GM18951 (cell line): Measurements from ENCODE around the gene COX4I1.

Experiments used
- POLR2A ChIP-seq: IDR thresholded peaks from 4 replicates; pipeline ENCODE4 v1.6.1; 2011; ENCODE audit warnings: mild to moderate bottlenecking; ENCODE audit not compliant: insufficient read length, insufficient read depth; ENCODE audit errors: extremely low read depth
- in situ Hi-C: fragments of 300-500 bp; cut with MboI; formaldehyde crosslinking; loops from one replicate; pipeline ENCODE4 v1.12.0; 2022; ENCODE audit warnings: low sequenced_read_pairs, mixed read lengths, inconsistent platforms; ENCODE audit not compliant: unreplicated experiment

Gene COX4I1

DNA sequence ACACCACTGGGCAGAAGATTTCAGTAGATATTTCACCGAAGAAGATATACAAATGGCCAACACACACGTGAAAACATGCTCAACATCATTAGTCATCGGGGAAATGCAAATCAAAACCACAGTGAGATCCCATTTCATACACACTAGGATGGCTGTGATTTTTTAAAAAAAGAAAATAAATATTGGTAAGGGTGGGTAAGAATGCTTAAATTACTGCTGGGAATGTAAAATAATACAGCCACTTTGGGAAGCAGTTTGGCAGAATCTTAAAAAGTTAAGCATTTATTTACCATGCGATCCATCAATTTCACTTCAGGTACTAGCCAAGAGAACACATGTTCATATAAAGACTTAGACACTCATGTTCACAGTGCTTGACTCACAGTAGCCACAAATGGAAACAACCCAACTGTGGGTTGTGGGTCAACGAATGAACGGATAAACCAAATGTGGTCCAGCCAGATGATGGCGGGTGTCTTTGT, 42.1 kb upstream of the COX4I1 start:
- TF ChIP-seq POLR2A = no peak
- in situ Hi-C loops = no loop called here

DNA sequence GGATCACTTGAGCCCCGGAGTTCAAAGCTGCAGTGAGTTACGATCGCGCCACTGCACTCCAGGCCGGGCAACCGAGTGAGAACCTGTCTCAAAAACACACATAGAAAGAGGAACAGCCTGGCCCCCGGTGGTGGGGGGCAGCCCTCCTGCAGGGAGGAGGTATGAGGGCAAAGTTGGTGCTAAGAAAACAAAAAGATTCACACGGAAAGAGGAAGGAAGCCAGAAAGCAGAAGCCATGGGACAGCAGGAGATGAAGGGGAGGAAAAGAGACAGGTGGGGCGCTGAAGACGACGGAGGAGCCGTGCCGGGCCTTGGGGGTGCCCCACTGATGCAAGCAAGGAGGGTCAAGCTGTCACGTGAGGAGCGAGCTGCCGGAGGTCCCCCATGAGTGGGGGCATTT, 40.4 kb upstream of the COX4I1 start:
- in situ Hi-C loops = no loop called here
- TF ChIP-seq POLR2A = no peak

GRCh38 chr16:85759631-85760419, 39.7 kb upstream of the COX4I1 start:
- no peak for TF ChIP-seq POLR2A
- in situ Hi-C loops = no loop called here

- in situ Hi-C loops = no loop called here
- TF ChIP-seq POLR2A = no peak
Measured at GRCh38 chr16:85761861-85762260, 37.6 kb upstream of the COX4I1 start.

DNA sequence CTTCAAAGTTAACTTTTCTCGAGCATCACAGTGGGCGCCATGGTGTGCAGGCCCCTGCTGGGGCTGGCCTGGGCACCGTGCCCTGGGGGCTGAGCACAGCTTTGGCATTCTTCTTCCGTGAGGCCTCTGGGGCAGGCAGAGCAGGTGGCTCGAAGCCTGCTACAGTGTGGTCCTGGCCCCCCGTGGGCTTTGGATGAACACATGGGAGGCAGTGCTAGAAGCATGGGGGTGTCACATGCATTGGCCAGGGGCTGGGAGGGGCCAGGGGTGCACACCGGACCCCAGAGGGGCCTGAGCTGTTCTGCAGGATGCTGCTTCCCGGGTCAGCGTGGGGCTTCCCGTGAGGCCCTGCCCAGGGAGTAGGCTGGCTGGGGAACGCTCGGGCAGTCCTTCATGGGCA, 36.5 kb upstream of the COX4I1 start:
- no peak for TF ChIP-seq POLR2A
- in situ Hi-C loops = no loop called here

DNA sequence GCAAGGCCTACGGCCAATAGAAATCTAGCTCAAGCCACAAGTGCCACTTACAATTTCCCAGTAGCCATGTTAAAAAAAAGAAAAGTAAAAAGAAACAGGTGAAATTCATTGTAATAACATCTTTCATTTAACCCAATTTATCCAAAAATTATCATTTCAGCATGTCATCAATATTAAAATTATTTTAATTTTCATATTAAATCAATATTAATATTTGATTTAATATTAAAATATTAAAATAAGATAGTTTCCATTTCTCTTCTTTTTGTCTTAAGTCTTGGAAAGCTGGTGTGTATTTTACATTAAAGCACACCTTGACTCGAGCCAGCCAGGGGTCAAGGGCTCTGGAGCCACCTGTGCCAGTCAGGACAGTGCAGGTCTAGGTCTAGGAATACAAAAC, 35.9 kb upstream of the COX4I1 start:
- in situ Hi-C loops = no loop called here
- no peak for TF ChIP-seq POLR2A

- in situ Hi-C loops = no loop called here
Measured at GRCh38 chr16:85765211-85765610, 34.3 kb upstream of the COX4I1 start.

DNA sequence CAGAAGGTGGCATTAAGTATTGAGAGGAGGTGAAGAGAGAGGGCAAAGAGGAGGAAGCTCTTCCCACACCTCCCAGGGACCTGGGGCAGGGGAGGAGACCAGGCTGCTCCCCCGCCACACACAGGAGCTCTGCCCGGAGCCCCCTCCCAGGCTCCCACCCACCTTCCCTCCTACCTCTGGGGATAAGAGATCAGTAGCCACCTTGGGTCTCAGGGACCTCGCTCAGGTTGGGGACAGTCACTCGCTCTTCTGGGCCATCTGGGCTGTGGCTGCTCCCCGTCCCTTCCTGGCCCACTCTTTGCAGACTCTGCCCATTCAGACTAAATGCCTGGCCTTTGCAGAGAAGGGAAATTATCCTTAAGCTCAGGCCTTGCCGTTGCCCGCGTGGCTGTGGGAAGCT, 33.7 kb upstream of the COX4I1 start:
- in situ Hi-C loops = no loop called here
- TF ChIP-seq POLR2A = no peak

More at GRCh38 chr16:85765211-85765610, 34.3 kb upstream of the COX4I1 start:
- no peak for TF ChIP-seq POLR2A

- TF ChIP-seq POLR2A = no peak
- in situ Hi-C loops = no loop called here
Measured at GRCh38 chr16:85767531-85767930, 32.0 kb upstream of the COX4I1 start.

DNA sequence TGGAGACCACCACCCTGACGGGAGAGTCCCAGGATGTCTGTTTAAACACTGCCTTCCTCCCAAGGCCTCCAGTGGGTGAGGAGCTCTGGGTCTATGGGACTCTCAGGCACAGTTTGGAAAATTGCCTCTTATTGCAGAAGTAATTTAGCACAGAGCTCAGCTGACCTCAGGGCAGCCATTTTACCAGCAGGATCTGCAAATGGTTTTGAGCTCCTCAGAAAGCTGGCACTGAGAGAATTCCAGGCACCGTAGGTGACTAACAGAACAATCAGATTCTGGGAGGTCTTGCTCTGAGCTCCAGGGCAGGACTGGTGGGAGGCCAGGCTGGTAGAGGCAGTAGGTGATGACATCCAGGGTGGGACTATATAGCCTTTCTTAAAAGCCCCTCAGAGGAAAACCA, 31.3 kb upstream of the COX4I1 start:
- no peak for TF ChIP-seq POLR2A
- in situ Hi-C loops = no loop called here

- in situ Hi-C loops = no loop called here
- no peak for TF ChIP-seq POLR2A
Measured at GRCh38 chr16:85770741-85771140, 28.8 kb upstream of the COX4I1 start.

DNA sequence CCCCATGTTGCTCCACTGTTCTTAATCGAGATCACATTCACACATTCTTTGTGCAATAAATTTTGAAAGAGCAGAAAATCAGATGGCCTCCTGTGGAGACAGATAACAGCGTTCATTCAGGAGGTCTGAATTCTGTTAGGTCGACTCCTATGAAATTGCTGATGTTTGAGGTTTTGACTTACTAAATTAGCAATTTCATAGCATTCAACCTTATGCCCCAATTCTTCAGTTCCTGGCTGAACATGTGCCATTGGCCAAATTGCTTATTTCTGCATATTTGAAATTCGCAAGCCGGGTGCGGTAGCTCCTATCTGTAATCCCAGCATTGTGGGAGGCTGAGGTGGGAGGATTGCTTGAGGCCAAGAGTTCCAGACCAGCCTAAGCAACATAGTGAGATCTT, 26.5 kb upstream of the COX4I1 start:
- in situ Hi-C loops = no loop called here

GRCh38 chr16:85774136-85774535, 25.4 kb upstream of the COX4I1 start:
- in situ Hi-C loops = no loop called here
- TF ChIP-seq POLR2A = no peak

More for the DNA sequence above, 26.5 kb upstream of the COX4I1 start:
- no peak for TF ChIP-seq POLR2A

- TF ChIP-seq POLR2A = no peak
- in situ Hi-C loops = no loop called here
Measured at GRCh38 chr16:85774811-85775210, 24.7 kb upstream of the COX4I1 start.

DNA sequence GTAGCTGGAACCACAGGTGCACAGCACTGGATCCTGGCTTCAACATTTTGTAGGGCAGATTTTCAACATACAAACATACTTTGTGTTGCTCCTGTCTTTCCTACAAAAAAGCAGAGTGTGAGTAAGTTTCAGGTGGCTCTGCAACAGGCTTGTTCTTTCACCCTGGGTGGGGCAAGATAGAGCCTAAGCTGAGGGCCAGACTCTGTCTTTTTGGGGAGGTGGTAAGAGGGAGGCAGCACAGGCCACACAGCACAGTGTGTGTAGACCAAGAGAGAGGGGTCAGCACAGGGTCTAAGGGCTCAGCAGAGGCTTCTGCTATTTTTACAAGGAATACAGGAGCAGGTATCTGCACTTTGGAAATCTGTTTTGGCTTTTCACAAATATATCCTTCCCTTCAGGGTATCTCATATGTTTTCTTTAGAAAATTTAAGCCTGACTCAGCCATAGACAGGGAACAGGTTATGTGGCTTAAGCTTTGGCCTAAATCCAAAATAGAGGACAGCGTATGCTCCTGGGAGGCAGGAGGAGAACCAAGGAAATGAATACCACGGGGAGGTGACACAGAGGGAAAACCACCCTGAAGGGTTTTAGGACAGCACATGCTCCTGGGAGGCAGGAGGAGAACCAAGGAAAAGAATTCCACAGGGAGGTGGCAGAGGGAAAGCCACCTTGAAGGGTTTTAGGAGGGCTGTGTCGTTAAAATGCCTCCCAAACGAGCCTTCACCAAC, 21.7 kb upstream of the COX4I1 start:
- in situ Hi-C loops = no loop called here
- no peak for TF ChIP-seq POLR2A
